H7 (cell line): ENCODE measurements around the gene ZNF197. TPM values are rescaled to one million over a fixed set of nuclear protein-coding genes. Genes with fewer than 3 reads are reported as not detected.
A peak's percentile ranks its signal among the peaks of the same experiment; 100 is the strongest.

Experiments used
- DNase-seq: peaks from one replicate; pipeline ENCODE4 v3.0.0; 2012
- H3K27me3 ChIP-seq: 2 replicates; pipeline ENCODE4 v1.6.0; 2011; ENCODE audit warnings: mild to moderate bottlenecking, low read length; ENCODE audit not compliant: control insufficient read depth, insufficient read depth
- H3K36me3 ChIP-seq: replicated peaks from 2 replicates; pipeline ENCODE4 v1.5.1; 2011; ENCODE audit warnings: low read length; ENCODE audit not compliant: control insufficient read depth, insufficient read depth
- H3K4me3 ChIP-seq: 2 replicates; pipeline ENCODE4 v1.5.1; 2011; ENCODE audit warnings: low read depth, mild to moderate bottlenecking, control low read depth, low read length, moderate library complexity; ENCODE audit not compliant: insufficient read depth
- total RNA-seq: library from RNA; depleted of rRNA; stranded (reverse); fragments of >200 nt; shearing (Covaris generic); gene quantifications from 2 replicates; pipeline ENCODE4 v1.2.3, GENCODE V29; 2014; rRNA removed

The ZNF197 gene
- total RNA-seq, 1 experiment from 2014 or later = 10.5 TPM

DNA sequence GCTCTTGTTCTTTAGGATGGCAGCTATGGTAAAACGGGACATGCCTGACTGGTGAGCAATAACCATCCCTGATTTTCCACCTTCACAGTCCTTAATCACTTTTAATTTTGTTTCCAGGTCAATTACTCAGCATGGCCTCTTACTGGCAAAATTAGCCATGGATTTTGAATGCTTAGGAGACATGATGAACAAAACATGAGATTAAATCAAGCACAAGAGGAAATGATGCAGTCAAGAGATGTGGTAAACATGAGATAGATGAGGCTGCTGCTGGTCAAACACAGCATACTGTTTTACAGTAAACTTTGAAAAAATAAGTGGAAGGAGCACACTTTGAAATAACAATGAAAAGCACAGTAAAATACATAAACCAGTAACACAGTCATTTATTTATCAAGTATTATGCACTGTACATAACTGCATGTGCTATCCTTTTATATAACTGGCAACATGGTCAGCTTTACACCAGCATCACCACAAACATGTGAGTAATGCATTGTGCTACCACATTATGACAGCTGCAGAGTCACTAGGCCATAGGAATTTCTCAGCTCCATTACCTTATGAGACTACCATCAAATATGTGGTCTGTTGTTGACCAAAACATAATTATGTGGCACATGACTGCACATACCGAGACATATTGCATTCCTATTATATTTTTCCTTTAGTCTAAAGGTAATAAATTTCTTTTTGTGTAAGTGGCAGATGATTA is 57.5 kb downstream of the ZNF197 start:
- H3K4me3 ChIP-seq = no peak overlapping the region

DNA sequence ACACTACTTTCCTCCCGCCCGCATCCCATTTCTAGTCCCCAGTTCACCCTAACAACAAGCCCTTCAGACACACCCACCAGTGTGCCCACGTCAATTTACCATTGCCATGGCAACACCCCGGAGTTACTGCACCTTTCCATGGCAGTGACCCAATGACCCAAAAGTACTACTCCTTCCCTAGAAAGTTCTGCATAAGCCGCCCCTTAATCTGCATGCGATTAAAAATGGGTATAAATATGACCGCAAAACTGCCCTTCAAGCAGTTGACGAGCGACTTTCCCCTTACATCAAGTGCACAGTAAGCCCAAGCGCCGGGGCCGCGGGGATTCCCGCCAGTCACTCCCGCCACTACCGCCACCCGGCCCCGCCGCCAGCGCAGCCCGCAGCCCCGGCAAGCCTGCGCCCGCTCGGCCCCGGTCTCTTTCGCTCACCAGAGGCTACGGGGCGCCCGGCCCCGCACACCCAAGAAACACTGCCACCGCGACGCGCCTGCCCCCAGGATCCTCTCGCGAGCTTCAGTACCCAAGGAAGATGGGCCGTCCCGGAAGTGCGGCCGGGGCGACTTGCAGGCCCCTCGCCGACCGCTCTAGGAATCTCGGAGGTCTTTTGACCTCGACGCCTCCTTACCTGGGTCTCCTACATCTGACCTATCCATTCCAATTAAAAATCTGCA is 60.4 kb downstream of the ZNF197 start:
- peak; percentile 28 for DNase-seq
- Histone ChIP-seq H3K27me3 (no peaks in the 10 kb centered on the region), H3K4me3 (peak overlapping the region; percentile 52; the same call in 1 of the 2 replicates), H3K36me3 (no peaks in the 10 kb centered on the region)

More for the DNA sequence above, 57.5 kb downstream of the ZNF197 start:
- DNase-seq = no peak
- Histone ChIP-seq H3K27me3 (no peaks in the 10 kb centered on the region), H3K36me3 (no peaks in the 10 kb centered on the region)

GRCh38 chr3:44687898-44688297 is 63.1 kb downstream of the ZNF197 start:
- no peaks in the 10 kb centered on the region for H3K27me3 ChIP-seq
- H3K4me3 ChIP-seq = no peak overlapping the region
- no peaks in the 10 kb centered on the region for H3K36me3 ChIP-seq
- DNase-seq = no peak

Other genes with a start within 250 kb of the ZNF197 start
- gene ZNF445, start 147.4 kb upstream of the ZNF197 start, total RNA-seq = 7.1 and 9.9 TPM in 2 replicates
- 6.5 and 13.0 TPM in 2 replicates for gene ZKSCAN7, start 69.8 kb upstream of the ZNF197 start, total RNA-seq
- gene ZNF660, start 40.1 kb upstream of the ZNF197 start, total RNA-seq = 2.6 and 4.2 TPM in 2 replicates
- gene ZNF35, start 23.7 kb downstream of the ZNF197 start, total RNA-seq = 13.7 and 15.5 TPM in 2 replicates
- 0.55 and 0.62 TPM in 2 replicates for gene ZNF502, start 87.6 kb downstream of the ZNF197 start, total RNA-seq
- 0.04 and 0.17 TPM in 2 replicates for gene ZNF501, start 104.6 kb downstream of the ZNF197 start, total RNA-seq
- gene KIAA1143, start 136.6 kb downstream of the ZNF197 start, total RNA-seq = 30.8 and 37.8 TPM in 2 replicates
- 19.3 and 38.8 TPM in 2 replicates for gene KIF15, start 136.8 kb downstream of the ZNF197 start, total RNA-seq
- gene TMEM42, start 236.9 kb downstream of the ZNF197 start, total RNA-seq = 16.0 and 20.4 TPM in 2 replicates
- gene TGM4, start 249.6 kb downstream of the ZNF197 start, total RNA-seq = 0.11 TPM in 1 of 2 replicates, not detected in the other